ENCODE measurements around the gene HOXA1.

Gene HOXA1

GRCh38 chr7:27112955-27113949 lies 17.5 kb upstream of the HOXA1 start:
- no peak overlapping the region for H3K27ac ChIP-seq
- TF ChIP-seq ZFX (IDR thresholded peaks at IDR 0.05; ENCODE audit: borderline replicate concordance) (no peak), CTCF (IDR thresholded peaks at IDR 0.05) (no peak)

- H3K27ac ChIP-seq: no peak overlapping the region
- TF ChIP-seq ZFX (IDR thresholded peaks at IDR 0.05; ENCODE audit: borderline replicate concordance): no peak
- TF ChIP-seq CTCF (IDR thresholded peaks at IDR 0.05): no peak
Measured at GRCh38 chr7:27112361-27112760, 16.6 kb upstream of the HOXA1 start.

- H3K27ac ChIP-seq: no peak overlapping the region
- no peak for TF ChIP-seq CTCF (IDR thresholded peaks at IDR 0.05)
- TF ChIP-seq ZFX (IDR thresholded peaks at IDR 0.05; ENCODE audit: borderline replicate concordance): no peak
Measured at GRCh38 chr7:27111751-27112277, 16.0 kb upstream of the HOXA1 start.

GRCh38 chr7:27111042-27111750 lies 15.4 kb upstream of the HOXA1 start:
- H3K27ac ChIP-seq: no peak overlapping the region
- TF ChIP-seq CTCF (IDR thresholded peaks at IDR 0.05) (no peak), ZFX (IDR thresholded peaks at IDR 0.05; ENCODE audit: borderline replicate concordance) (no peak)

- TF ChIP-seq CTCF (IDR thresholded peaks at IDR 0.05): no peak
- no peak for TF ChIP-seq ZFX (IDR thresholded peaks at IDR 0.05; ENCODE audit: borderline replicate concordance)
Measured at GRCh38 chr7:27110186-27111031, 14.6 kb upstream of the HOXA1 start.

GRCh38 chr7:27109466-27110185 lies 13.8 kb upstream of the HOXA1 start:
- TF ChIP-seq ZFX (IDR thresholded peaks at IDR 0.05; ENCODE audit: borderline replicate concordance) (no peak), CTCF (IDR thresholded peaks at IDR 0.05) (no peak)
- H3K27ac ChIP-seq: no peak overlapping the region

More at GRCh38 chr7:27110186-27111031, 14.6 kb upstream of the HOXA1 start:
- H3K27ac ChIP-seq: no peak overlapping the region
